CD4-positive, alpha-beta T cell treated with Interleukin-21 for 1 hour (primary cell): ENCODE data around the gene EIF2S3B.
"Not testable (repeated sequence)": the region's sequence is repeated elsewhere in the genome, so short reads cannot be mapped to it uniquely, and the experiment has no call there.

Source experiments
- DNase-seq: peaks from one replicate; pipeline ENCODE4 v3.0.0-alpha.2; 2020

The EIF2S3B gene

DNA sequence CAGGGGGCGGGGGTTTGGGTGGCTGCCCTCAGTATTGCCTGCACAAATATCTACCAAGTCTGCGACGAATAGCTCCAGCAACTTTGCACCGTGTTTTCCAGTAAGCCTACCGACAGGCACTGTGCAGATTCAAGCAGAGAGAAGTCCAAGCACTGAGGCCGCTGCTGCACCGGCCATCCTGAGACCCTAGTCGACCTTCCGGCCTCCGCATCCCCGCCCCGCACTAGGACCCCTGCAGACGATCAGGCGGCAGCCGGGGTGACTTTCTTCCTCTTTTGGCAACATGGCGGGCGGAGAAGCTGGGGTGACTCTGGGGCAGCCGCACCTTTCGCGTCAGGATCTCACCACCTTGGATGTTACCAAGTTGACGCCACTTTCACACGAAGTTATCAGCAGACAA lies at the start of gene EIF2S3B:
Gene EIF2S3B (plus strand): TSS at position 271 of the 400 bp plus-strand sequence. CDS start 13 bp downstream, at position 284.
- no peak for DNase-seq

DNA sequence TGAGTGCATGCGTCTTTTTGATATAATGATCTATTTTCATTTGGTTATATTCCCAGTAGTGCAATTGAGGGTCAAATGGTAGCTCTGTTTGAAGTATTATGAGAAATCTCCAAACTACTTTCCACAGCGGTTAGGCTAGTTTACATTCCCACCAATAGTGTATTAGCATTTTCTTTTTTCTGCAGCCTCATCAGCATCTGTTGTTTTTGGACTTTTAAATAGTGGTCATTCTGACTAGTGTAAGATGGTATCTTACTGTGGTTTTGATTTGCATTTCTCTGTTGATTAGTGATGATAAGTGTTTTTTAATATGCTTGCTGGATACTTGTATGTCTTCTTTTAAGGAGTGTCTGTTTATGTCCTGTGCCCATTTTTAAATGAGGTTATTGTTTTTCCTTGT lies 48.8 kb upstream of the EIF2S3B start:
- DNase-seq, result no peak

DNA sequence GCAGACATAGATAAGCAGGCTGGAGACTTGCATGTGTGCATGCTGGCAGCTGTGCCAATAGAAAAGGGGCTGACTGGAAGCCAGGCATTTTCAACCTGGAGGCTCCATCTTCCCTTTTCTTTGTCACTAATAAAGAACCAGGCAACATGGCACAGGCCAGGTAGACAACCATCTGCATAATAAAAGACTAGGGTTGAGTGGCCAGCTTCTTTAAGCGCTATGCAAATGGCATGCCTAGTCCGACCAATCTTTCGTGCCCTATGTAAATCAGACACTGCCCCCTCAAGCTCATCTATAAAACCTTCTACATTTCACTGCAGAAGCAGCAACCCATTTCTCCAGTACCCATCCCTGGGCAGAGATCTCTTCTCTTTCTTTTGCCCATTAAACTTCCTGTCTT lies 47.9 kb upstream of the EIF2S3B start:
- DNase-seq, result no peak

DNA sequence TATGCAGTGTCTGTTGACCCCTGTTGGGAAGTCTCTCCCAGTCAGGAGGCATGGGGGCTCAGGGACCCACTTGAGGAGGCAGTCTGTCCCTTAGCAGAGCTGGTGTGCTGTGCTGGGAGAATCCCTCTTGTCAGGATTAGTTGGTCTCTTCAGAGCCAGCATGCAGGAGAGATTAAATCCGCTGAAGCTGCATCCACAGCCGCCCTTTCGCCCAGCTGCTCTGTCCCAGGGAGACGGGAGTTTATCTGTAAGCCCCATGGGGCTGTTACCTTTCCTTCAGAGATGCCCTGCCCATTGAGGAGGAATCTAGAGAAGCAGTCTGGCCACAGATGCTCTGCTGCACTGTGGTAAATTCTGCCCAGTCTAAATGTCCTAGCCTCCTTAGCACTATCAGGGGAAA lies 39.4 kb upstream of the EIF2S3B start:
- no peak for DNase-seq

DNA sequence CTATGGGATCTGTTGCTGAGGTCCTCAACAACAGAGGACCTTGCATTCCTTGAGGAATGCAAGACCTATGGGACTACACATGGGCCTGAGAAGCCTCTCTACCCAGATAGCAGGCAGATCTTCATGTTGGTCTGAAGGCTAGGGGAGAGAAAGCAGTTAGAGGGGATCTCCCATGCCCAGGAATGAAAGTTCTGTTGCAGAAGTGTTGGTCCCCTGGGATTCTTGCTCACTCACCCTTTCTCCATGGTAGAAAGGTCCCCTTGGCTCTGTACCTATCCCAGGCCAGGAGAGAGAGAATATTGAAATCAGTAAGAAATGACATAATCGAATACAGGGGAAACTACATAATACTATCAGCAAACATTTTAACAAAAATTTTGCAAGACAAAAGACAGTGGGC lies 36.0 kb upstream of the EIF2S3B start:
- no peak for DNase-seq

- not testable (repeated sequence) for DNase-seq
Measured at GRCh38 chr12:10472808-10473207, 32.9 kb upstream of the EIF2S3B start.

DNA sequence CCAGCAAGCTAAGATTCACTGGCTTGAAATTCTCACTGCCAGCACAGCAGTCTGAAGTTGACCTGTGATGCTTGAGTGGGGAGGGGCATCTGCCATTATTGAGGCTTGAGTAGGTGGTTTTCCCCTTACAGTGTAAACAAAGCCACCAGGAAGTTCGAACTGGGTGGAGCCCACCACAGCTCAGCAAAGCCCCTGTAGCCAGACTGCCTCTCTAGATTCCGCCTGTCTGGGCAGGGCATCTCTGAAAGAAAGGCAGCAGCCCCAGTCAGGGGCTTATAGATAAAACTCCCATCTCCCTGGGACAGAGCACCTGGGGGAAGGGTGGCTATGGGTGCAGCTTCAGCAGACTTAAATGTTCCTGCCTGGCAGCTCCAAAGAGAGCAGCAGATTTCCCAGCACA lies 23.8 kb upstream of the EIF2S3B start:
- peak; percentile 52 for DNase-seq

DNA sequence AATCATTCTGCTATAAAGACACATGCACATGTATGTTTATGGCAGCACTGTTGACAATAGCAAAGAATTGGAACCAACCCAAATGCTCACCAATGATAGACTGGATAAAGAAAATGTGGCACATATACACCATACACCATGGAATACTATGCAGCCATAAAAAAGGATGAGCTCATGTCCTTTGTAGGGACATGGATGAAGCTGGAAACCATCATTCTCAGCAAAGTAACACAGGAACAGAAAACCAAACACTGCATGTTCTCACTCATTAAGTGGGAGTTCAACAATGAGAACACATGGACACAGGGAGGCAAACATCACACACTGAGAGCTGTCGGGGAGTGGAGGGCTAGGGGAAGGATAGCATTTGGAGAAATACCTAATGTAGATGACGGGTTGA lies 18.4 kb upstream of the EIF2S3B start:
- DNase-seq, result not testable (repeated sequence)

DNA sequence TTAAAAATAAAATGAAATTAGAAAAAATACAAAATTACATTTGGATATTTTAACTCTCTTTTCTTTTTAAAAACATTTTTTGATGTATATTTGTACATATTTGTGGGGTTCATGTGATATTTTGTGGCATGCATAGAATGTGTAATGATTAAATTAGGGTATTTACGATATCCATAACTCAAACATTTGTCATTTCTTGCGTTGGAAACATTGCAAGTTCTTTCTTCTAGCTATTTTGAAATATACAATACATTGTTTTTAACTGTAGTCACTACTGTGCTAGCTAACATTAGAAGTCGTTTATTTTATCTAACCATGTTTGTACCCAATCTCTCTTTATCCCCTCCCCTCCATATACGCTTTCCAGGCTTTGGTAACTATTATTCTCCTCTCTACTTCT lies 13.9 kb upstream of the EIF2S3B start:
- DNase-seq, result no peak

GRCh38 chr12:10497602-10498001 lies 8.1 kb upstream of the EIF2S3B start:
- peak; percentile 58 for DNase-seq

DNA sequence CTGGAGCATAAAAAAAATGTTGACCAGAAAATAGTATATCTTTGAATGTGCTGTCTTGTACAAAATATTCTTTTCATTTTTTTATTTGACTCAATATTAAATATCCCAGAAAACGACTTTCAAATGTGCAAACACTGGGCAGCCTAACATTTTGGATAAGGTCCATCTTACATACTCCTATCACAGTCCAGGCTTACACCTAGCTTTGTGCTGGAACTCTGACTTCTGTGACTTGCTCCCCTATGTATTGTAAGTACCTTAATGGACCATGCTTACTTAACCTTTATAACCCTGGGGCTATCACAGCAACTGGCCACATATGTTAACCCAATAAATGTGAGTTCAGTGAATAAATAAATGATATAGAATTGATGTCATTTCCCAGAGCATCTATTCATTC lies 7.6 kb upstream of the EIF2S3B start:
- DNase-seq, result no peak

- DNase-seq, result peak; percentile 19
Measured at GRCh38 chr12:10501030-10501429, 4.7 kb upstream of the EIF2S3B start.

- DNase-seq, result peak; percentile 26
Measured at GRCh38 chr12:10503460-10503859, 2.2 kb upstream of the EIF2S3B start.

GRCh38 chr12:10511756-10512355 lies 6.2 kb downstream of the EIF2S3B start:
- no peak for DNase-seq

DNA sequence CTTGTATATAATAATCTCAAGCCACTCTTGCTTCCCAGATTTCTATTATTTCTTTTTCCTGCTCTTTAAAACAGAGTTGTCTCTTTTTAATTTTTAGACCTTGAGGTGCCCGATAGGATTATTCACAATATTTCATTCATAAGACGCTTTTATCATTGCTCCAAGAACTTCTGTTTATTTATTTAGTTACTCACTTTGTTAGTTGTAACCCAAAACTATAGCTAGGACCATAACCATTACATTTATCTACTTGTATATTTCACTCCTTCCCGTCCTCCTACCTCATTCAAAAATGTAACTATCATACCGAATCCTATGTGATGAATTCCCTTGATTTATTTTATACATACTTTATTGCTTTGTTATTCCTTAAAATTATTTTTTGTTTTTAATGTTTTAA lies 7.1 kb downstream of the EIF2S3B start:
- no peak for DNase-seq

GRCh38 chr12:10521555-10521954 lies 15.9 kb downstream of the EIF2S3B start:
- DNase-seq, result no peak

DNA sequence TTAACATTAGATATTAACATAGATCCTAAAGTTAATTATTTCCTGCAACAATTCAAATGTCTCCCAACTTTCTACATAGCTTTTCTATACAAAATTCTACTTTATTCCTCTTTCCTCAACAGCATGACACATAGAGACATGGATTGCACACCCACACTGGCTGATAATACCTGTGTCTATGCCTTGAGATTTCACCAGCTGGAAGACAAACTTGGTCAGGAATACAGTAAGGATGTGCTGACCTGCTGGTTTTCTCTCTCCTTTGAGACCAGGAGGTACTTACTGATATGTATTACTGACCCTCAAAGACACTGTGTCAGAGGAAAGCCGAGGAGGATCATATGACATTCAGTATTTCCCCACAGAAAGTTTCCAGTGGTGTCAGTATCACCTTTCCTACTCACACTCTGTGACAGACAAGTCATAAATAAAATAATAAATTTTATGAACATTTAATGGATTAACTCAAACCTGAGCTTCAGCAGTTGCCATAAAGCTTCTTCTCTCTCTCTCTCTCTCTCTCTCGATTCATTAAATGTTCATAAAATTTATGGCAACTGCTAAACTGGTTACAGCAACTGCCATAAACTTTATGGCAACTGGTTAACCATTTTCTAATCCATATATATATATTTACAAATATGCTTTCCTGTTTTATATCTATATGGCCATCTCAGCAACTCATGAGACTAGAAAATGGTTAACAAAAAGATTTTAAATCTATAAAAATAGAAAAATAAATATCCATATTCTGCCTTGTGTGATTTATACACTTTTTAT lies 22.7 kb downstream of the EIF2S3B start:
- no peak for DNase-seq

GRCh38 chr12:10529603-10530002 lies 23.9 kb downstream of the EIF2S3B start:
- DNase-seq, result no peak

DNA sequence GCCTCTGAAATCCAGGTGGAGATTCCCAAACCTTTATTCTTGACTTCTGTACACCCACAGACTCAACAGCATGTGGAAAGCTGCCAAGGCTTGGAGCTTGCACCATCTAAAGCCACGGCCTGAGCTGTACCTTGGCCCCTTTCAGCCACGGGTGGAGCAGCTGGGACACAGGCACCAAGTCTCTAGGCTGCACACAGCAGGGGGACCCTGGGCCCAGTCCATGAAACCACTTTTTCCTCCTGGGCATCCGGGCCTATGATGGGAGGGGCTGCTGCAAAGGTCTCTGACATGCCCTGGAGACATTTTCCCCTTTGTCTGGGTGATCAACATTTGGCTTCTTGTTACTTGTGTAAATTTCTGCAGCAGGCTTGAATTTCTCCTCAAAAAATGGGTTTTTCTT lies 32.0 kb downstream of the EIF2S3B start:
- DNase-seq, result no peak

DNA sequence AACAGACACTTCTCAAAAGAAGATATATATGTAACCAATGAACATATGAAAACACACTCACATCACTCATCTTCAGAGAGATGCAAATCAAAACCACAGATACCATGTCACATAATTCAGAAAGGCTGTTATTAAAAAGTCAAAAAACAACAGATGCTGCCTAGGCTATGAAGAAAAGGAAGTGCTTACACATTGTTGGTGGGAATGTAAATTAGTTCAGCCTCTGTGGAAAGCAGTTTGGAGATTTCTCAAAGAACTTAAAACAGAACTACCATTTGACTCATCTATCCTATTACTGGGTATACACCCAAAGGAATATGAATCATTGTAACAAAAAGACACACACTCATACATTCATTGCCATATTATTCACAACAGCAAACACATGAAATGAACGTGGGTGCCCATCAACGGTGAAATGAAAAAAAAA lies 35.1 kb downstream of the EIF2S3B start:
- DNase-seq, result no peak

DNA sequence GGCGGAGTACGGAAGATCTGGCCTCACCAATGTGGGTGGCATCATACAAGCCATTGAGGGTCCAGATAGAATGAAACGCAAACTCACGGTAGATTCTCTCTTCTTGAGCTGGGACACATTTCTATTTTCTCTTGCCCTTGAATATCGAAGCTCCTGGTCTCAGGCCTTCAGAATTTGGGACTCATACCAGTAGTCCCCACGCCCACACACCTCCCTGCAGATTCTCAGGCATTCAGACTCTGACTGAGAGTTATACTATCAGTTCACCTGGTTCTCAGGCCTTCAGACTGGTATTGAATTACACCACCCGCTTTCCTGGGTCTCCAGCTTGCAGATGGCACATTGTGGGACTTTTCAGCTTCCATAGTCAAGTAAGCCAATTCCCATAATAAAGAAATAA lies 37.8 kb downstream of the EIF2S3B start:
- DNase-seq, result no peak

DNA sequence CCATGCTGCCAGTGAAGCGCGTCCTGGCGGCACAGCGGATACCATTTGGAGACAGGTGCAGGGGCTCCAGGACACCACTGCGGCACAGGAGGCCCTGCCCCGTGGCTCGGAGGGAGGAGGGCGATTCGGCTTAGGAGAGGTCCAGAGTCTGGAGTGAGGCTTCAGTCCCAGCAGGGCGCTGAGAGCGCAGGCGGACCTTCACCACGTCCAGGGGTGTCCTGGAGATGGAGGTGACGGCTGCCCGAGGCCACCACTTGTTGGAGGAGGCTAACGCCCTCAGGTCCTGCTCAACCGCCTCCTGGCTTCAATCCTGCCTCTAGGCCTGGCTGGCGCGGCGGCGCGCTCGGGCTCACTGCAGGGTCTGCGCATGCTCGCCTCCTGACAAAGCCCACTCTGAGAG lies 45.7 kb downstream of the EIF2S3B start:
- no peak for DNase-seq

DNA sequence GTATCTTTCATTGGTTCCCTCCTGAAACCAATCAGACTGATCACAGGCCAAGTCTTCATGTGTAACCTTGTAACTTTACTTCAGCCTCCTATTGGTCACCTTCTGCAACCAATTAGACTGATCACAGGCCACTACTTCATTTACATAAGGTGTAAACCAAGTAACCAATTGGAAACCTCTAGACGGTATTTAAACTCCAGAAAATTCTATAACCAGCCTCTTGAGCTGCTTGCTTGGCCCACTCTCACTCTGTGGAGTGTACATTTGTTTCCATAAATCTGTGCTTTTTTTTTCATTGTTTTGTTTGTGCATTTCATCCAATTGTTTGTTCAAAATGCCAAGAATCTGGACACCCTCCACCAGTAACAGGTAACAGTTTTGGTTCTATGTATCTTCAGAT lies 47.5 kb downstream of the EIF2S3B start:
- DNase-seq, result peak; percentile 48

DNA sequence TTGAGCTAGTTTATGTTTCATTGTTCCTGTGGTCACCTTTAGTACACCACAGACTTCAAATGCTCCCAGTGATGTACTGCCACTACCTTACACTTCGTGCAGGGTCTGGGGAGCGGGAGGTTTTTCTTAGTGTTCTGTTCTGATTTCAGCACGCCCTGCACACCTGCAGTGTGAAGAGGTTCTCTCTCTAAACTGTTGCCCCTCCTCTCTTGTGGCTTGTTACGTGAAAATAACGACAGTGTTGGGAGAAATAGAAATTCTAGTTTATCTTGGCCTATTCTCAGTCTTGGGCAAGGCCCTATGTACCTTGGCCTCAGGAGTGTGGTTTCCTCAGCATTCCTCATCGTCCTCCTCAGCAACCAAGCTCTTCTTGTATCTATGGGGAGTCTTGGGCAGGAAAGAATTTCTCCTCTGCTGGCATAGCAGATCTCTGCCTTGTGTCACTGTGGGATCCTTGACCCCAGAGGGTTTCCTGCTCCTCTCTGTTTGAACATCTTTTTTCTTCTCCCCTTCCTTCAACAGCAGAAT lies 48.6 kb downstream of the EIF2S3B start:
- DNase-seq, result peak; percentile 57
